8988T (cell line): ENCODE results near the gene NTRK3.
"Not testable (repeated sequence)": the region's sequence is repeated elsewhere in the genome, so short reads cannot be mapped to it uniquely, and the experiment has no call there.

ENCODE experiments used
- DNase-seq: peaks from one replicate; pipeline ENCODE4 v3.0.0; 2011

NTRK3 gene

DNA sequence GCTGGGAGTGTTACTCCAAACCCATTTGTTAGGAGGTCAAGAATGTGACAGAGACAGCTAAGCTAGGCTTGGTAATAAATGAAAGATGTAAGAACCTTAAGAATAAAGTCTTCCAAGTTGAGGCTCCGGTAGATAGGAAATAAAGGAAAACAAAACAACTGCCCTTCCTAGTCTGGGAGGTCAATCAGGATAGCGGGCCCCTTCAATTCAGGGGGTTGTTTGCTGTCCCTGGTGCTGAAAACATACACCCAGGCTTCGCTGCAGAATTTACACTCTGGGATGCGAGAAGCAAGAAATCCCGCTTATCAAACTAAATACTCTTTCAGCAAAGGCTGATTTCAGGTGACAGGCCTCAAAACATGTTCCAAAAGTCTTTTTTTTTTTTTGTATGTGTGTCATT, 393.4 kb downstream of the NTRK3 start:
- DNase-seq: no peak

- no peak for DNase-seq
These were observed 395.8 kb downstream of the NTRK3 start for GRCh38 chr15:87860743-87861142.

- no peak for DNase-seq
These were observed 397.9 kb downstream of the NTRK3 start for GRCh38 chr15:87858651-87859050.

- no peak for DNase-seq
These were observed 405.0 kb downstream of the NTRK3 start for GRCh38 chr15:87851497-87851896.

DNA sequence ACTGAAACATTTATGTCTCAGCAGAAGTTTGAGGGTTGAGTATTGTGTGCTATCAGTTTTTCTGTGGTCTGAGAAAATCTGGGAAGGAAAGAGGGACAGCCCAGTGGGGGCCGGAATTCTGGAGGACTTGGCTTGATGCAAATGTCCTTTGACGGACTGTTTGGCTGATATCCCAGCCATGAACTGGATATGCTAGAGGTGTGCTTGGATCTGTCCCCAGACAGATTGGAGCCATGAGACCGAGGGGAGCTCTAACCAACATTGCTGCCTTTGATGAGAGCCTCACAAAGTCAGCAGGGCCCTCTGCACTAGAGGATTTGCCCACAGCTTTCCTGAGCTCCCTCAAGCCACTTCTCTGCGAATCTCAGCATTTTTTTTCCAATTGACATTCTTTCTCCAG, 405.6 kb downstream of the NTRK3 start:
- DNase-seq: no peak

DNA sequence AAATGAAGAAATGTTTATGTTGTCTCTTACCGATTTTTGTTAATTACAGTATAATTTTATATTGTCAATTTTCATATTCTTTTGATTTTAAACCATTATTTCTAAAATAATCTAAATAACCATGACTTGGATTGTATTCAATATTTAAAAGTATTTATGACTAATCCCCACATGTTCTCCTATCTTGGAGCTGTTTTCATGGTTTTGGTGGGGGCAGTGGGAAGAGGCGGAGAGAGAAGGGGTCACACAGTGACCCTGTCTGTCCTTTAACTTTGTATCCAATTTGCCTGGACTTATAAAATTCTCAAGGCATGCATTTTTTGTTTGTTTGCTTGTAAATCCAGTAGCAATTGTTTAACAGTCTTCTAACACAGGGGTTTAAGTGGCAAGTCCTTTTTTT, 407.4 kb downstream of the NTRK3 start:
- no peak for DNase-seq

- no peak for DNase-seq
These were observed 408.5 kb downstream of the NTRK3 start for GRCh38 chr15:87848012-87848411.

DNA sequence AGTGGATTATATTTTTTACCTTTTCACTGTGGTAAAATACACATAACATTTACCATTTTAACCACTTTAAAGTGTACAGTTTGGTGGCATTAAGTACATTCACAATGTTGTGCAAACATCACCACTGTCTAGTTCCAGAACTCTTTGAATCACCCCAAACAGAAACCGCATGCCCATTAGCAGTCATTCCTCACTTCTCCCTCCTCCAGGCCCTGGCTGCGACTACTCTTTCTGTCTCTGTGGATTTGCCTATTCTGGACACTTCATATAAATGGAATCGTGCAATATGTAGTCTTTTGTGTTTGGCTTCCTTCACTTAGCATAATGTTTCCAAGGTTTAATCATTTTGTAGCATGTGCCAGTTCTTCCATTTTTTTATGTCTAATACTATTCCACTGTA, 409.8 kb downstream of the NTRK3 start:
- DNase-seq: no peak

DNA sequence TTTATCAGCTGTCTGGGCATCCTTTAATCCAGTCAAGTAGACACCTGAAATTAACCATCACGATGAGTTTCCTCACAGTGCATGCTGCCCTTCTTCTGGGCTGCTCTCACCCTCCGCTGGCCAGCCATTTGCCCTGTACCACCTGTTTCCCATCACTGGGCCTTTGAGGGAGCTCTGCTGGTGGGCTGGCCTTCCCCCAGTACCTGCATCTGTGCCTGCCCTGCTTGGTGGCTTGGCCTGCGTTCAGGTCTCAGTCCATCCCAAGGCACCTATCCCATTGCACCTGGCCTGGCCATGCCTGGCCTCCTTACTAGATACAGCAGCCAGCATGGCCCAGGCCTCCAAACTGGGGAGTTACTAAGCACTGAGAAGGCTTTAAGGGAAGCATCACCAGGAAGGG, 413.2 kb downstream of the NTRK3 start:
- DNase-seq: no peak

- DNase-seq: no peak
These were observed 415.0 kb downstream of the NTRK3 start for GRCh38 chr15:87841426-87841998.

- DNase-seq: not testable (repeated sequence)
These were observed 420.7 kb downstream of the NTRK3 start for GRCh38 chr15:87835830-87836229.

DNA sequence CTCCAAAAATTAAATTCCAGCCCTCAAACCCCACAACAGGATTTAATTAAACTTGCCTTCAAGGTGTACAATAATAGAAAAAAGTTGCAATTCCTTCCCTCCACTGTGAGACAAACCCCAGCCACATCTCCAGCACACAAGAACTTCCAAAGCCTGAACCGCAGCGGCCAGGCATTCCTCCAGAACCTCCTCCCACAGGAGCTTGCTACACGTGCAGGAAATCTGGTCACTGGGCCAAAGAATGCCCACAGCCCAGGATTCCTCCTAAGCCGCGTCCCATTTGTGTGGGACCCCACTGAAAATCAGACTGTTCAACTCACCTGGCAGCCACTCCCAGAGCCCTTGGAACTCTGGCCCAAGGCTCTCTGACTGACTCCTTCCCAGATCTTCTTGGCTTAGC, 423.2 kb downstream of the NTRK3 start:
- not testable (repeated sequence) for DNase-seq

GRCh38 chr15:87829332-87830050, 427.0 kb downstream of the NTRK3 start:
- no peak for DNase-seq

DNA sequence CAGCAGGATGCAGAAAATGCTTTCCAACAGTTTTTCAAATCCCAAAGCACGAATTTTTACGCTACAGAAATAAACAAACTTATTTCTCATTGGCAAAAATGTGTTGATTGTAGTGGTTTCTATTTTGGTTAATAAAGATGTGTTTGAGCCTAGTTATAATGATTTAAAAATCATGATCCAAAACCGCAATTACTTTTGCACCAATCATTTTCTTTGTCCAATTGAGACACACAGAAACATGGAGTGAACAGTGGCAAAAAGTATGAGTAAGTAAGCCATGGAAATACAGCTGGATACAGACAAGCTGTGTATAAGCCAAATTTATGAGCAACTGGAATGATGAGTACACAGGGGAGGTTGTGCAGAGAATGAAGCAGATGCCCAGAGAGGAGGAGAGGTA, 427.9 kb downstream of the NTRK3 start:
- DNase-seq: no peak

DNA sequence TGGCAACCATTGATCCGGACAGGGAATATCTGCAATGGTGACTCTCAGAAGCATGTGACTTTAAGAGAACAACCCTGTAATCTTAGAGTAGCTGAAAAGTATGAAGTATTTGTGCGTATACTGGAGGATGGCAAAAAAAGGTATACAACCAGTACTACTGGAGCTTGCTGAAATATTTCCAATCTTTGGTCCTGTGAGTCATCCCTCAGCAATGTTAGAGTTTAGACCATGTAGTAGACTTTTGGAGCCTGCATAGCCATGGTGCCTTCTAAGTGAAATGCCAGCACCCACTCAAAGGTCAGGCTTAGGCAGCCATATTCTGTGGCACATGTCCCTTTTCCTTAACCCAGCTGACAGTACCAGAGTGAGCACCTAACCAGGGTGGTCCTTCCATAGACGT, 429.4 kb downstream of the NTRK3 start:
- DNase-seq: no peak

GRCh38 chr15:87826119-87826747, 430.3 kb downstream of the NTRK3 start:
- DNase-seq: no peak

GRCh38 chr15:87818756-87819155, 437.8 kb downstream of the NTRK3 start:
- DNase-seq: no peak

DNA sequence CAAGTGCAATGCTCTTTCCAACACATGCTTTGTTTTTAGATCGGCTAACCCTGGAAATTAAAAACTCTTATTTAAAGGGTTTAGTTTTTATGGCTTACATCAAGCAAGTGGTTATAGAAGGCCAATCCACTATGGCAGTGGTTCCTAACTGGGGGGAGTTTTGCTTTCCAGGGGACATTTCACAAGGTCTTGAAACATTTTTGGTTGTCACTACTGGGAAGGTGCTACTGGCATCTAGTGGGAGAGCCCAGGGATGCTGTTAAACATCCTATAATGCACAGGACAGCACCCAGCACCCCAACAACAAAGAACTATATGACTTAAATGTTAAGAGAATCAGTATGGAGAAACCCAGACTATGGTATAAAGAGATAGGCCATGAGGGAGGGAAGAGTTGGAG, 439.0 kb downstream of the NTRK3 start:
- no peak for DNase-seq

GRCh38 chr15:87816811-87817210, 439.7 kb downstream of the NTRK3 start:
- no peak for DNase-seq

- no peak for DNase-seq
These were observed 440.5 kb downstream of the NTRK3 start for GRCh38 chr15:87816016-87816415.
